Ascending aorta (tissue), 2 donors: ENCODE data around the gene SLC15A4. TPM values are rescaled to one million over a fixed set of nuclear protein-coding genes. Genes with fewer than 3 reads are reported as not detected.

ENCODE experiments used
- DNase-seq, 2 donors: peaks; one replicate each; pipeline ENCODE4 v3.0.0-alpha.2; 2019; ENCODE audit warnings: low spot score in 2 of 2
- H3K27ac ChIP-seq, 2 donors: fragments of 200-600 bp; sonication (generic); one replicate each; pipeline ENCODE4 v1.5.1; 2016 to 2017; ENCODE audit warnings: mild to moderate bottlenecking in 1 of 2
- H3K27me3 ChIP-seq: fragments of 200-600 bp; sonication (generic); one replicate; pipeline ENCODE4 v1.5.1; 2017
- H3K36me3 ChIP-seq, 2 donors: fragments of 200-600 bp; sonication (generic); one replicate each; pipeline ENCODE4 v1.5.1; 2016
- H3K4me1 ChIP-seq, 2 donors: fragments of 200-600 bp; sonication (generic); one replicate each; pipeline ENCODE4 v1.5.1; 2016 to 2017; ENCODE audit warnings: mild to moderate bottlenecking in 1 of 2
- H3K4me3 ChIP-seq, 2 donors: fragments of 200-600 bp; sonication (generic); one replicate each; pipeline ENCODE4 v1.5.1; 2016 to 2017; ENCODE audit warnings: mild to moderate bottlenecking in 1 of 2
- H3K9me3 ChIP-seq, 2 donors: fragments of 200-600 bp; sonication (generic); one replicate each; pipeline ENCODE4 v1.5.1; 2016
- CTCF ChIP-seq, 3 experiments: fragments of 200-600 bp in 2 of 3; fragments of 450-650 bp in 1 of 3; sonication (generic) in 2 of 3; IDR thresholded peaks; one replicate each; pipeline ENCODE4 v1.5.1; 2016 to 2019; ENCODE audit warnings: antibody characterized with exemption in 3 of 3, mild to moderate bottlenecking in 1 of 3, moderate library complexity in 1 of 3
- intact Hi-C: fragments of 100-400 bp; cut with DNase I; formaldehyde crosslinking; loops from one replicate; pipeline ENCODE4 v1.15.1; 2023
- total RNA-seq: library from RNA; depleted of rRNA; stranded (reverse); fragments of >200 nt; gene quantifications from one replicate; pipeline ENCODE4 v1.1.0, GENCODE V29; 2016

Gene SLC15A4
- 39.3 TPM for total RNA-seq

- Histone ChIP-seq H3K4me1 (peaks cover 0 to 25% of the 10 kb centered on the region in 2 donors), H3K27ac (peak within 1 kb of the TSS; percentile 89 to 90), H3K27me3 (no peaks in the 10 kb centered on the region), H3K36me3 (peaks cover 0 to 6% of the 10 kb centered on the region in 2 donors), H3K4me3 (peak within 1 kb of the TSS; percentile 96), H3K9me3 (no peaks in the 10 kb centered on the region)
- TF ChIP-seq CTCF (IDR thresholded peaks at IDR 0.05): peak in 1 of 3 experiments; percentile 12
- DNase-seq: peak; percentile 92 to 98
- intact Hi-C loops: loop anchor here (2.0 to 5.0 kb wide), 3 partner anchors 27 to 97 kb away; no protein-coding TSS in a partner anchor
These were observed at the start of gene SLC15A4 for GRCh38 chr12:128823916-128824839. Gene SLC15A4, minus strand, starts transcription at chr12:128823958. Its CDS starts 15 bp downstream, at chr12:128823943.

DNA sequence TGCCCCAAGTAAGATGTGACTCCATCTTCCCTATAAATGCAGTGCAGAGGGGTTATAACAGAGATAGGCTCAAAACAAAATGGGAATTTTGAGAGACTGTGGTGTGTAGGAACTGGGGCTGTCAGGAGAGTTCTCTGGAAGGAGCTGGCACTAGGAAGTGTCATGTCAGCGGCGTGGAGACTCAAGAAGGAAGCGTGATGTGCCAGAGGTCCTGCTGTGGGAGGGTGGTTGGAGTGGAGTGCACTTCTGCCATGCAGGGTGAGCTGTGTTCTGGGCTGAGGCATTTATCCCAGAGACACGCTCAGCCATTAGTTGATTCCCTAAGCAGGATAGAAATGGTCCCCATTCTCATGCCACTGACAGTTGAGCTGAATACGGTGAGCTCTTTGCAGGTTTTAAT, 48.5 kb upstream of the SLC15A4 start:
- Histone ChIP-seq H3K27ac (no peak overlapping the region), H3K4me1 (no peaks in the 10 kb centered on the region), H3K9me3 (peaks cover 6 to 15% of the 10 kb centered on the region in 2 donors), H3K4me3 (no peak overlapping the region), H3K27me3 (no peaks in the 10 kb centered on the region), H3K36me3 (no peaks in the 10 kb centered on the region)
- intact Hi-C loops: no loop called here
- TF ChIP-seq CTCF (IDR thresholded peaks at IDR 0.05): no peak
- no peak for DNase-seq

DNA sequence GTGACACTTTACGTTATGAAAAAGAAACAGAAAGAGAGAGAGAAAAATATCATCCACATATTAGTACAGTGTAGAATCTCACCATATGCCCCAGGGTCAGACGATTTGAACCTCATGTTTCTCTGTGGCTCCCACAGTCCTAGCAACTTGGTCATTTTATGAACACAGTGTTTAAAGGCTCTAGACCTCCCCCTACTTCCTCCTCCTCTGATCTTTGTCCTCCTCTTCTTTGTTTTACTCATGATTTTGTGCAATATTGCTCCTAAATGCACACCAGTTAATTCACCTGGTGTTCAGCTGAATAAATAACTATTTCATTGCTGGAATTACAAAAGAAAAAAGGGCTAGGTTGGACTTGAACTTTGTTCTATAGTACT, 47.7 kb upstream of the SLC15A4 start:
- Histone ChIP-seq H3K9me3 (peaks cover 6 to 10% of the 10 kb centered on the region in 2 donors), H3K27ac (no peak overlapping the region), H3K4me1 (no peaks in the 10 kb centered on the region), H3K36me3 (no peaks in the 10 kb centered on the region), H3K27me3 (no peaks in the 10 kb centered on the region), H3K4me3 (no peak overlapping the region)
- intact Hi-C loops: no loop called here
- no peak for DNase-seq
- TF ChIP-seq CTCF (IDR thresholded peaks at IDR 0.05): no peak

- DNase-seq: no peak
- H3K9me3 ChIP-seq: no peaks in the 10 kb centered on the region
- no peak for TF ChIP-seq CTCF (IDR thresholded peaks at IDR 0.05)
- H3K36me3 ChIP-seq: no peaks in the 10 kb centered on the region
- no peak overlapping the region for H3K27ac ChIP-seq
- no peak overlapping the region for H3K4me3 ChIP-seq
- intact Hi-C loops: no loop called here
- no peaks in the 10 kb centered on the region for H3K4me1 ChIP-seq
- no peaks in the 10 kb centered on the region for H3K27me3 ChIP-seq
These were observed 43.7 kb upstream of the SLC15A4 start for GRCh38 chr12:128867466-128867865.

GRCh38 chr12:128864516-128865186, 40.9 kb upstream of the SLC15A4 start:
- TF ChIP-seq CTCF (IDR thresholded peaks at IDR 0.05): no peak
- Histone ChIP-seq H3K9me3 (no peaks in the 10 kb centered on the region), H3K4me1 (no peaks in the 10 kb centered on the region), H3K4me3 (no peak overlapping the region), H3K36me3 (no peaks in the 10 kb centered on the region), H3K27ac (no peak overlapping the region), H3K27me3 (no peaks in the 10 kb centered on the region)
- intact Hi-C loops: no loop called here
- no peak for DNase-seq
